Measurements from ENCODE around the gene GGCX. TPM values are rescaled to one million over a fixed set of nuclear protein-coding genes. Genes with fewer than 3 reads are reported as not detected.

The GGCX gene
- total and polyA plus RNA-seq, 2 of the 13 experiments (the other 11 are each of a cell fraction or from before 2014, with no cell fraction given) = 72.5 to 103 TPM

GRCh38 chr2:85602476-85603234, 41.4 kb upstream of the GGCX start, which contains the start of gene TMEM150A (continued):
- no peak for TF ChIP-seq DZIP1 (CRISPR knock-in tag; IDR thresholded peaks at IDR 0.05)
- no peak for TF ChIP-seq JDP2 (CRISPR knock-in tag; IDR thresholded peaks at IDR 0.05; ENCODE audit: borderline replicate concordance)
- TF ChIP-seq ZNF660 (CRISPR knock-in tag; IDR thresholded peaks at IDR 0.05; ENCODE audit: borderline replicate concordance, low read depth) = no peak
- no peak for TF ChIP-seq HOXA7 (CRISPR knock-in tag; IDR thresholded peaks at IDR 0.05)
- 0 out of 2 replicates have a peak, but pooled peaks have one; percentile 21 for TF ChIP-seq ZSCAN25 (CRISPR knock-in tag; IDR thresholded peaks at IDR 0.05)
- TF ChIP-seq ZNF597 (CRISPR knock-in tag; IDR thresholded peaks at IDR 0.05) = no peak
- TF ChIP-seq ZBTB8A (CRISPR knock-in tag; IDR thresholded peaks at IDR 0.05; ENCODE audit: borderline replicate concordance, low read depth) = no peak
- 0 out of 2 replicates have a peak, but pooled peaks have one; percentile 91 for TF ChIP-seq ZNF816 (CRISPR knock-in tag; IDR thresholded peaks at IDR 0.05; ENCODE audit: borderline replicate concordance)
- TF ChIP-seq MNT (IDR thresholded peaks at IDR 0.05) = peak; percentile 57
- TF ChIP-seq ZKSCAN1 (IDR thresholded peaks at IDR 0.05; ENCODE audit: low read length) = no peak
- TF ChIP-seq, protein P1, sequence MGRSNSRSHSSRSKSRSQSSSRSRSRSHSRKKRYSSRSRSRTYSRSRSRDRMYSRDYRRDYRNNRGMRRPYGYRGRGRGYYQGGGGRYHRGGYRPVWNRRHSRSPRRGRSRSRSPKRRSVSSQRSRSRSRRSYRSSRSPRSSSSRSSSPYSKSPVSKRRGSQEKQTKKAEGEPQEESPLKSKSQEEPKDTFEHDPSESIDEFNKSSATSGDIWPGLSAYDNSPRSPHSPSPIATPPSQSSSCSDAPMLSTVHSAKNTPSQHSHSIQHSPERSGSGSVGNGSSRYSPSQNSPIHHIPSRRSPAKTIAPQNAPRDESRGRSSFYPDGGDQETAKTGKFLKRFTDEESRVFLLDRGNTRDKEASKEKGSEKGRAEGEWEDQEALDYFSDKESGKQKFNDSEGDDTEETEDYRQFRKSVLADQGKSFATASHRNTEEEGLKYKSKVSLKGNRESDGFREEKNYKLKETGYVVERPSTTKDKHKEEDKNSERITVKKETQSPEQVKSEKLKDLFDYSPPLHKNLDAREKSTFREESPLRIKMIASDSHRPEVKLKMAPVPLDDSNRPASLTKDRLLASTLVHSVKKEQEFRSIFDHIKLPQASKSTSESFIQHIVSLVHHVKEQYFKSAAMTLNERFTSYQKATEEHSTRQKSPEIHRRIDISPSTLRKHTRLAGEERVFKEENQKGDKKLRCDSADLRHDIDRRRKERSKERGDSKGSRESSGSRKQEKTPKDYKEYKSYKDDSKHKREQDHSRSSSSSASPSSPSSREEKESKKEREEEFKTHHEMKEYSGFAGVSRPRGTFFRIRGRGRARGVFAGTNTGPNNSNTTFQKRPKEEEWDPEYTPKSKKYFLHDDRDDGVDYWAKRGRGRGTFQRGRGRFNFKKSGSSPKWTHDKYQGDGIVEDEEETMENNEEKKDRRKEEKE (IDR thresholded peaks at IDR 0.05) = no peak
- no peak for TF ChIP-seq HNRNPH1 (optimal IDR thresholded peaks at IDR 0.05; ENCODE audit: low read depth, low read length)
- TF ChIP-seq FOXC1 (CRISPR knock-in tag; IDR thresholded peaks at IDR 0.05; ENCODE audit: borderline replicate concordance) = peak; percentile 28; the same call in 1 of the 2 replicates
- no peak for TF ChIP-seq NFIB (CRISPR knock-in tag; IDR thresholded peaks at IDR 0.05; ENCODE audit: borderline replicate concordance)
- TF ChIP-seq ZNF362 (CRISPR knock-in tag; IDR thresholded peaks at IDR 0.05; ENCODE audit: borderline replicate concordance) = no peak
- TF ChIP-seq ZNF232 (CRISPR knock-in tag; IDR thresholded peaks at IDR 0.05; ENCODE audit: borderline replicate concordance) = 0 out of 2 replicates have a peak, but pooled peaks have one; percentile 20
- TF ChIP-seq CREB1 (IDR thresholded peaks at IDR 0.05) = peak; percentile 83
- TF ChIP-seq CREB1 (CRISPR knock-in tag; IDR thresholded peaks at IDR 0.05) = peak; percentile 74

All from HepG2 (cell line).